H1 (cell line): Measurements from ENCODE around the gene SMG9. TPM values are rescaled to one million over a fixed set of nuclear protein-coding genes. Genes with fewer than 3 reads are reported as not detected.

Experiments
- CTCF ChIA-PET: fragments of 300-600 bp; sonication (Branson Sonifier 250); formaldehyde crosslinking; loops from one replicate; lab custom pipeline; 2021; ENCODE audit not compliant: partially characterized antibody; lab: Charles Lee
- POLR2A ChIA-PET: fragments of 300-600 bp; sonication (Branson Sonifier 250); formaldehyde crosslinking; loops from one replicate; lab custom pipeline; 2021; ENCODE audit warnings: inconsistent platforms; ENCODE audit not compliant: partially characterized antibody; lab: Charles Lee
- DNase-seq, 2 experiments: peaks; one replicate each; pipeline versions ENCODE4 v3.0.0 to v3.0.0-alpha.2; 2010 to 2022; ENCODE audit warnings: low spot score in 2 of 2, low read depth in 1 of 2, mixed read lengths in 1 of 2
- FAIRE-seq: peaks from 2 replicates; lab custom pipeline; 2011; peaks lifted over from hg19 to GRCh38; lab: Jason Lieb, UNC
- H2AFZ ChIP-seq: 2 replicates; pipeline ENCODE4 v1.8.1; 2012; ENCODE audit warnings: low read length, inconsistent platforms
- H2AK5ac ChIP-seq: 2 replicates; pipeline ENCODE4 v1.6.1; 2013; ENCODE audit warnings: low read depth, low read length
- H2BK120ac ChIP-seq: replicated peaks from 2 replicates; pipeline ENCODE3; 2013; ENCODE audit warnings: low read depth, low read length, inconsistent platforms
- H2BK12ac ChIP-seq: 2 replicates; pipeline ENCODE4 v1.6.1; 2013; ENCODE audit warnings: low read depth, low read length
- H2BK15ac ChIP-seq: 2 replicates; pipeline ENCODE4 v1.6.1; 2013; ENCODE audit warnings: low read length
- H2BK20ac ChIP-seq: 2 replicates; pipeline ENCODE4 v1.6.1; 2013; ENCODE audit warnings: low read length
- H2BK5ac ChIP-seq: 2 replicates; pipeline ENCODE4 v1.6.1; 2013; ENCODE audit warnings: low read depth, low read length
- H3K14ac ChIP-seq: 2 replicates; pipeline ENCODE4 v1.6.1; 2013; ENCODE audit warnings: inconsistent platforms; ENCODE audit not compliant: insufficient read length
- H3K18ac ChIP-seq: 2 replicates; pipeline ENCODE4 v1.6.1; 2013; ENCODE audit warnings: low read length; ENCODE audit errors: extremely low read depth
- H3K23ac ChIP-seq: 2 replicates; pipeline ENCODE4 v1.6.1; 2013; ENCODE audit warnings: inconsistent platforms; ENCODE audit not compliant: insufficient read length
- H3K23me2 ChIP-seq: 2 replicates; pipeline ENCODE4 v1.6.1; 2013; ENCODE audit warnings: low read depth, low read length
- H3K27ac ChIP-seq: 2 replicates; pipeline ENCODE4 v1.6.1; 2011; ENCODE audit warnings: low read depth, low read length, inconsistent platforms
- H3K27me3 ChIP-seq, 4 experiments: replicated peaks in 1 of 4; 1 replicate in 1 of 4; 2 replicates in 3 of 4; pipeline versions ENCODE4 v1.6.1 to v1.8.1; 2011 to 2013; ENCODE audit warnings: low read length in 3 of 4, mild to moderate bottlenecking in 3 of 4, inconsistent platforms in 2 of 4, mixed read lengths in 2 of 4, moderate library complexity in 1 of 4; ENCODE audit not compliant: control insufficient read depth in 3 of 4, insufficient read depth in 3 of 4; ENCODE audit errors: extremely low read depth in 1 of 4
- H3K36me3 ChIP-seq, 4 experiments: 2 replicates each; pipeline versions ENCODE4 v1.6.1 to v1.8.1; 2011 to 2013; ENCODE audit warnings: mild to moderate bottlenecking in 4 of 4, low read length in 3 of 4, moderate library complexity in 2 of 4, control low read depth in 1 of 4, inconsistent platforms in 1 of 4; ENCODE audit not compliant: insufficient read depth in 4 of 4, control insufficient read depth in 2 of 4
- H3K4ac ChIP-seq: replicated peaks from 2 replicates; pipeline ENCODE3; 2013; ENCODE audit warnings: low read length, low read depth, mixed read lengths, inconsistent platforms; ENCODE audit not compliant: insufficient read length
- H3K4me1 ChIP-seq, 4 experiments: replicated peaks in 1 of 4; 1 replicate in 1 of 4; 2 replicates in 3 of 4; pipeline versions ENCODE4 v1.6.1 to v1.8.1; 2011 to 2013; ENCODE audit warnings: low read length in 3 of 4, inconsistent platforms in 2 of 4, mixed read lengths in 1 of 4; ENCODE audit not compliant: insufficient read depth in 4 of 4, control insufficient read depth in 3 of 4
- H3K4me2 ChIP-seq, 2 experiments: 2 replicates each; pipeline versions ENCODE4 v1.6.1 to v1.8.1; 2011 to 2013; ENCODE audit warnings: low read depth in 2 of 2, low read length in 2 of 2, control low read depth in 1 of 2, inconsistent platforms in 1 of 2, mild to moderate bottlenecking in 1 of 2; ENCODE audit not compliant: insufficient read depth in 1 of 2
- H3K4me3 ChIP-seq, 4 experiments: fragments of 200-600, 300-600 bp in 1 of 4; sonication (generic), shearing (Covaris generic), sonication (Bioruptor Twin) in 1 of 4; 2 replicates each; pipeline versions ENCODE4 v1.5.1 to v1.8.1; 2011 to 2016; ENCODE audit warnings: low read length in 4 of 4, low read depth in 3 of 4, control low read depth in 2 of 4, inconsistent platforms in 2 of 4, mild to moderate bottlenecking in 2 of 4, mixed read lengths in 1 of 4, moderate library complexity in 1 of 4; ENCODE audit not compliant: insufficient read depth in 2 of 4; ENCODE audit errors: extremely low read depth in 1 of 4
- H3K56ac ChIP-seq: replicated peaks from 2 replicates; pipeline ENCODE3; 2013; ENCODE audit warnings: low read depth, mild to moderate bottlenecking, mixed read lengths, low read length, inconsistent platforms; ENCODE audit not compliant: insufficient read length
- H3K79me1 ChIP-seq: 2 replicates; pipeline ENCODE4 v1.6.1; 2013; ENCODE audit warnings: low read depth, low read length, control low read depth
- H3K79me2 ChIP-seq, 2 experiments: 2 replicates each; pipeline versions ENCODE4 v1.6.1 to v1.8.1; 2012 to 2013; ENCODE audit warnings: low read length in 2 of 2, mild to moderate bottlenecking in 2 of 2, inconsistent platforms in 1 of 2; ENCODE audit not compliant: insufficient read depth in 2 of 2, control insufficient read depth in 1 of 2
- H3K9ac ChIP-seq, 4 experiments: replicated peaks in 1 of 4; 1 replicate in 1 of 4; 2 replicates in 3 of 4; pipeline versions ENCODE4 v1.6.1 to v1.8.1; 2011 to 2013; ENCODE audit warnings: low read depth in 3 of 4, low read length in 3 of 4, control low read depth in 2 of 4, mild to moderate bottlenecking in 2 of 4, moderate library complexity in 2 of 4, inconsistent platforms in 1 of 4; ENCODE audit errors: extremely low read depth in 1 of 4
- H3K9me3 ChIP-seq, 2 experiments: 2 replicates each; pipeline versions ENCODE4 v1.6.1 to v1.8.1; 2012 to 2013; ENCODE audit warnings: mild to moderate bottlenecking in 2 of 2, moderate library complexity in 2 of 2, control low read depth in 1 of 2, inconsistent platforms in 1 of 2, low read depth in 1 of 2, low read length in 1 of 2, mixed read lengths in 1 of 2; ENCODE audit not compliant: insufficient read depth in 2 of 2
- H4K20me1 ChIP-seq, 2 experiments: replicated peaks in 1 of 2; 2 replicates each; pipeline versions ENCODE3 to v1.8.1; 2011 to 2013; ENCODE audit warnings: inconsistent platforms in 2 of 2, low read length in 2 of 2, mild to moderate bottlenecking in 1 of 2; ENCODE audit not compliant: insufficient read depth in 2 of 2, control insufficient read depth in 1 of 2
- H4K5ac ChIP-seq: 2 replicates; pipeline ENCODE4 v1.6.1; 2013; ENCODE audit warnings: low read length, low read depth, mixed read lengths, inconsistent platforms; ENCODE audit not compliant: insufficient read length
- H4K8ac ChIP-seq: 2 replicates; pipeline ENCODE4 v1.8.0; 2013; ENCODE audit warnings: mild to moderate bottlenecking, moderate library complexity, low read length, inconsistent platforms; ENCODE audit not compliant: insufficient read depth; ENCODE audit errors: extremely low read depth
- H4K91ac ChIP-seq: replicated peaks from 2 replicates; pipeline ENCODE3; 2013; ENCODE audit warnings: low read length, mixed read lengths, inconsistent platforms; ENCODE audit not compliant: insufficient read length
- CHD2 ChIP-seq: IDR thresholded peaks from 2 replicates; pipeline ENCODE4 v1.6.1; 2012; ENCODE audit warnings: low read length, improper control_type of control experiment
- MAFK ChIP-seq: IDR thresholded peaks from 2 replicates; pipeline ENCODE4 v1.6.1; 2012; ENCODE audit warnings: low read depth, mild to moderate bottlenecking, improper control_type of control experiment, low read length
- YY1 ChIP-seq: IDR thresholded peaks from 2 replicates; pipeline ENCODE4 v1.6.1; 2011; ENCODE audit warnings: low read depth, mild to moderate bottlenecking, low read length
- WGBS, 2 experiments: shearing (Covaris generic) in 1 of 2; methylation state at CpG; one replicate each; pipeline versions ENCODE4 v1.1.6 to v1.1.7; 2013 to 2015; ENCODE audit warnings: low lambda C conversion rate in 2 of 2, mixed read lengths in 2 of 2, inconsistent platforms in 1 of 2, low coverage in 1 of 2, missing lambda C conversion rate in 1 of 2; ENCODE audit not compliant: insufficient replicate concordance in 2 of 2, insufficient coverage in 1 of 2, insufficient read length in 1 of 2; ENCODE audit errors: extremely low coverage in 1 of 2, missing lambda C conversion rate in 1 of 2; 5-methylcytosine and 5-hydroxymethylcytosine counted together
- polyA plus RNA-seq, 7 experiments: library from polyadenylated mRNA; depleted of rRNA in 3 of 7; stranded (reverse) in 5 of 7; unstranded in 2 of 7; fragments of >200 nt in 5 of 7; fragments of 200-250 nt in 2 of 7; gene quantifications; 1 replicate in 5 of 7; 2 replicates in 1 of 7; 4 replicates in 1 of 7; pipeline versions ENCODE4 v1.2.1 to v1.2.3, GENCODE V29; 2011 to 2013; ENCODE audit warnings: missing spikeins in 2 of 7, mixed read lengths in 2 of 7
- total RNA-seq: library from RNA; stranded (reverse); fragmentation: NEBNext Ultra II Directional; extraction: Animal tissue kit (Norgen Biotek cat#: 25700); gene quantifications from 2 replicates; pipeline ENCODE4 v1.2.1, GENCODE V29; 2021

The SMG9 gene
- total and polyA plus RNA-seq, 2 of the 8 experiments (the other 6 are each of a cell fraction or from before 2014, with no cell fraction given): 20.4 to 28.7 TPM

- H2BK20ac ChIP-seq: no peak overlapping the region
- H2BK12ac ChIP-seq: no peak overlapping the region
These were observed 21.5 kb upstream of the SMG9 start for GRCh38 chr19:43776286-43776685.

More at GRCh38 chr19:43776286-43776685, 21.5 kb upstream of the SMG9 start:
- H3K79me1 ChIP-seq: no peaks in the 10 kb centered on the region; the same call in 1 of the 2 replicates
- no peak overlapping the region for H2BK15ac ChIP-seq
- no peak overlapping the region for H2AK5ac ChIP-seq
- peaks cover 4 to 20% (median 11%) of the 10 kb centered on the region in 4 experiments for H3K4me1 ChIP-seq
- no peak overlapping the region for H3K27ac ChIP-seq
- H3K4me3 ChIP-seq: no peak overlapping the region
- no peak overlapping the region for H3K9ac ChIP-seq
- WGBS, 2 experiments: 71% methylated on average over 5 of the region's 11 CpGs; no CpG with 5 or more reads in 1 of the 2 experiments
- TF ChIP-seq MAFK (peak; percentile 79), CHD2 (no peak), YY1 (no peak)
- no peak overlapping the region for H4K5ac ChIP-seq
- H4K8ac ChIP-seq: no peak overlapping the region
- H3K4ac ChIP-seq: no peak overlapping the region
- peaks cover 0 to 1% of the 10 kb centered on the region in 2 experiments for H4K20me1 ChIP-seq
- DNase-seq (no peak), FAIRE-seq (no peak)
- no peak overlapping the region for H2BK120ac ChIP-seq
- no peak overlapping the region for H3K18ac ChIP-seq
- H3K27me3 ChIP-seq: peaks cover 11 to 35% (median 28%) of the 10 kb centered on the region in 4 experiments
- H3K56ac ChIP-seq: no peak overlapping the region
- no peak overlapping the region for H3K14ac ChIP-seq
- no peak overlapping the region for H3K23ac ChIP-seq
- H2AFZ ChIP-seq: no peak overlapping the region
- 0 out of 4 replicates have a peak overlapping the region, but pooled peaks of 1 of the 2 experiments have one; percentile 2 for H3K4me2 ChIP-seq
- no peaks in the 10 kb centered on the region for H3K36me3 ChIP-seq
- CTCF ChIA-PET: interaction anchor here (0.6 to 37.0 kb wide), 10 partner anchors 9 to 256 kb away, joined by 3 to 703 read pairs (median 3); partner anchors contain the start of genes PLAUR and SMG9
- H3K9me3 ChIP-seq: no peaks in the 10 kb centered on the region
- H3K23me2 ChIP-seq: peaks cover 9% of the 10 kb centered on the region
- H2BK5ac ChIP-seq: no peak overlapping the region
- POLR2A ChIA-PET: interaction anchor here (5.3 kb wide), 1 partner anchor 22 kb away, joined by 23 read pairs; the partner anchor contains the start of gene SMG9
- H4K91ac ChIP-seq: no peak overlapping the region
- no peaks in the 10 kb centered on the region for H3K79me2 ChIP-seq
